8988T (cell line): Measurements from ENCODE around the gene GJA9.

Experiments used
- DNase-seq: peaks from one replicate; pipeline ENCODE4 v3.0.0; 2011

Gene GJA9

DNA sequence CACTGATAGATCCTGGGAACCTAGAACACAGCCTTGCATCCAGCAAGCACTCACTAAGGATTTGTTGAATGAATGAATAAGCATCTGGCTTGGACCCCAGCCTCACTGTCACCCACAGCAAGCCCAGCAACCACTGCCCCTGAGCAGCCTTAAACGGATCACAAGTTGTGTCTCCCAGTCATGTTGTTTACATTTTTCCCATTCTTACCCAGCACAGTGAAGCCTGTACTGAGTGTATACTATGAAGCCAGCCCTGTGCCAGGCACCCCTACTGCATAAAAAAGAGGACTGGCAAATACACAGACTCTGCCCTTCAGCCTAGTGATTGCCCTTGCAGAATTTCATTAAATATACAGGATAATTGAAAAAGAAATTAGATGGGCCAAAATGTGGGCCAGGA lies 52.0 kb downstream of the GJA9 start:
- DNase-seq: no peak

DNA sequence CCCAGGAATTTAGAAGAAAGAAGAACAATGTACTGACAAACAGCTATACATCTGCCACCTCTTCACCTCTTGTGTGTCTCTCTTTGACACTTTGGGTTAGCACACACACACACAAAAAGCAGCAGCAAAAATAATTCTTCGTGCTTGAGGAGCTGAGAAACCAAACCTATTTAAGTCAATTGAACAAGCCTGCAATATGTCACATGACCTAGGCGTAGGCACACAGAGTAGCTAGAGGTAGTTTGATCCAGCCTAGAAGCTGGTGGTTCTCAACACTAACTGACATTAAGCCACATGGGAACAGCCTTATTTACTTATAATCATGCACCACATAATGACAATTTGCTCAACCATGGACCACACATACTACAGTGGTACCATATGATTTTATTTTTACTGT lies 54.1 kb downstream of the GJA9 start:
- DNase-seq: no peak

DNA sequence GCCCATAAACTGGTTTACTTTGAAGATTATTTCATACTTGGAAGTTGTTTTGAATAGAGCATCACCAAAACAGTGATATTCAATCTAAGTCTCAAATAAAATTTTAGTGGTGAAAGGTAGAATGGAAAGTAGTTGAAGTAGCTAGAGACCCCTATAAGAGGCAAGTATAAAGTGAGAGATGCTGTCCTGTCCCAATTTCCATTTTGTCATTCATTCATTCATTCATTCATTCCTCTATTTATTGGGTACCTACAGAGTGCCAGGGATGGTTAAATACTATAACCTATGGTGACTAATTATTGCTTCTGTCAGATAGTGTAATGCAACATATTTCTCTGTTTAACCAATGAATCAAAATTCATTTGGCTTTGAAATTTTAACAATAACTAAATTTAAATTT lies 54.5 kb downstream of the GJA9 start:
- DNase-seq: no peak

DNA sequence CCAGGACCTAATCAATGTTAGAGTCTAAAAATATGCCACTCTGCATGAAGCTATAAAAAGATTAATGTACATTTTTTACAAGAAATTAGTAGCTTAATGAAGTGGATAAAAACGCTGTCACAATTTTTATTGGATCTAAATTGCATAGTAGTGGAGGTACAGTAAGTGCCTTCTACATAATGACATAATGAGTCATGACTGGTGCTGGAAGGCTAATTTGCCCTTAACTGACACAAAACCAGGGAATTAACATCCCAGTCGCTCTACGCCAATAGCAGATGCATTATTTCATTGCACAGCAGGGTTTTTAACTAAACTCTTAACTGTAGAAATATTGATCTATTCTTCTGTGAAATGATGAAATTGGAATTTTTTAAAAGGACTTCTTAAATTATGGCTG lies 55.1 kb downstream of the GJA9 start:
- no peak for DNase-seq
